Measurements from ENCODE around the gene USP54.

- TF ChIP-seq FOXP2 (optimal IDR thresholded peaks at IDR 0.05; ENCODE audit: control extremely low read depth, extremely low read length, insufficient read depth) (no peak), POLR2AphosphoS5 (IDR thresholded peaks at IDR 0.05; ENCODE audit: borderline replicate concordance, low read depth, low read length) (no peak)
These were observed 14.8 kb downstream of the USP54 start for GRCh38 chr10:73576178-73576889.
